ENCODE results near the gene ADCY1. TPM values are rescaled to one million over a fixed set of nuclear protein-coding genes. Genes with fewer than 3 reads are reported as not detected.
"Not testable (repeated sequence)": the region's sequence is repeated elsewhere in the genome, so short reads cannot be mapped to it uniquely, and the experiment has no call there.

The ADCY1 gene
- total RNA-seq, 6 experiments from 2014 or later: 0.20 TPM; not detected in 5

DNA sequence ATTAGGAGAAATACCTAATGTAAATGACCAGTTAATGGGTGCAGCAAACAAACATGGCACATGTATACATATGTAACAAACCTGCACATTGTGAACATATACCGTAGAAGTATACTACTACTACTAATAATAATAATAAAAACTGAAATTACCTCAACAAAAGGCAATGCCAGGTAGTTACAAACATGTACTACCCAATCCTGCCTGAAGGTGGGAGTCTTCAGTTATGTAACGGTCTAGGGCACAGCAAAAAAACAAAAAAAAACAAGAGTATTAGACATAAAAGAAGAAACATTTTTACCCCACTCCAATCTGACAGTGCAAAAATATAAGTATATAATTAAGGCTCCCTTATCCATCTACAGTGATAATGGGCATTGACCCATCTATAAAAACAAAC lies 182.6 kb downstream of the ADCY1 start:
- not testable (repeated sequence) for H3K27ac Mint-ChIP-seq; H3K9me3 Mint-ChIP-seq; DNase-seq; H3K27me3 Mint-ChIP-seq (ENCODE audit: insufficient read depth); H3K4me3 Mint-ChIP-seq
- Mint-ChIP-seq H3K36me3 (ENCODE audit: low read depth) (peaks cover 14% of the 10 kb centered on the region; the same call in 1 of the 2 replicates), H3K4me1 (ENCODE audit: low read depth) (peaks cover 28% of the 10 kb centered on the region)
- TF ChIP-seq, protein P1, sequence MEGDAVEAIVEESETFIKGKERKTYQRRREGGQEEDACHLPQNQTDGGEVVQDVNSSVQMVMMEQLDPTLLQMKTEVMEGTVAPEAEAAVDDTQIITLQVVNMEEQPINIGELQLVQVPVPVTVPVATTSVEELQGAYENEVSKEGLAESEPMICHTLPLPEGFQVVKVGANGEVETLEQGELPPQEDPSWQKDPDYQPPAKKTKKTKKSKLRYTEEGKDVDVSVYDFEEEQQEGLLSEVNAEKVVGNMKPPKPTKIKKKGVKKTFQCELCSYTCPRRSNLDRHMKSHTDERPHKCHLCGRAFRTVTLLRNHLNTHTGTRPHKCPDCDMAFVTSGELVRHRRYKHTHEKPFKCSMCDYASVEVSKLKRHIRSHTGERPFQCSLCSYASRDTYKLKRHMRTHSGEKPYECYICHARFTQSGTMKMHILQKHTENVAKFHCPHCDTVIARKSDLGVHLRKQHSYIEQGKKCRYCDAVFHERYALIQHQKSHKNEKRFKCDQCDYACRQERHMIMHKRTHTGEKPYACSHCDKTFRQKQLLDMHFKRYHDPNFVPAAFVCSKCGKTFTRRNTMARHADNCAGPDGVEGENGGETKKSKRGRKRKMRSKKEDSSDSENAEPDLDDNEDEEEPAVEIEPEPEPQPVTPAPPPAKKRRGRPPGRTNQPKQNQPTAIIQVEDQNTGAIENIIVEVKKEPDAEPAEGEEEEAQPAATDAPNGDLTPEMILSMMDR (IDR thresholded peaks at IDR 0.05): peak; percentile 73

DNA sequence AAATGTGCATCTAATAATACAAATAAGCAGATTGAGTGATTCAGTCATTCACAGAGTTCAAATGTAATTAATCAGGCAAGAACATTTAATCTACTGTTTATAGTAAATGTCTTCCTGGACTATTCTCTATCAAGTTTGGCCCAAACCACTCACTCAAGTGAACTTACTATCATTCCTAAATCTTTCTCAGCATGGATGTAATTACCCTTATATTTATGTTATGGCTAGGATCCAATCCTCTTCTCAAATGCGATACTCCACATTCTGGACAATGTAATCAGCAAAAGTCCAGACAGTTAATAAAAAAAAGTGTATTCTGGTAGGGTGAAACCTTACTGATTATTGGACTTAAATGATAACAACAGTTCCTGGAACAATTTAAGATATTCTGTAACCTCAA lies 185.3 kb downstream of the ADCY1 start:
- DNase-seq: not testable (repeated sequence)
- H3K27ac Mint-ChIP-seq: peak overlapping the region; percentile 61

DNA sequence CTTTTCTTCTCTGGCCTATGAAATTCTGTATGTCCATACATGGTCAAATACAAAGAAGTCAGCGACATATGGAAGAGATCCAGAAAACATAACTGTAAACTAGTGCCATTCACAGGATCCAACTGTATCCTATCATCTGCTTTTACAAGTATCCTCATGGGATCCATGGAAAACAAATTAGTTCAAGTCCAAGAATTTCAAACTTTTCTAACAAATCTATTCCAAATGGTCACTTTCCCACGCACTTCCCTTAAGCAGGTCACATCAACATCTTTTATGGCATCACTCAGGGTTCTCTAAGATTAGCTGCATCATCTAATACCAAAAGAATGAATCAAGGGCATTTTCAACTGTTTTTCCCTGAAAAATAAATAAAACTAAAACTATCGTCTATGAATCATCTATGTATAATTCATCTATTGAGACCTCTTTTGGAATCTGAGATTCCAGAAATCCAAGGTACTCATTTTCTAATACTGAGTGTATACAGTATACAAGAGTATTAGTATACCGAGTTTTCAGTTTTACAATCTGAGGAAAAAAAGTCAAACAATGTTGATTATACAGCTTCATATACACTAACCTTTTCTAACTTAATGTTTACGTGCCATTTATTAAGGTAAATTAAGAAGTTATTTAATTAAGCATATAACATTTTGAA lies 187.5 kb downstream of the ADCY1 start:
- not testable (repeated sequence) for H3K9me3 Mint-ChIP-seq; H3K27me3 Mint-ChIP-seq (ENCODE audit: insufficient read depth)
- peak overlapping the region; percentile 94 for H3K27ac Mint-ChIP-seq
- H3K4me1 Mint-ChIP-seq (ENCODE audit: low read depth): peaks cover 56% of the 10 kb centered on the region
- peaks cover 13% of the 10 kb centered on the region; the same call in 1 of the 2 replicates for H3K36me3 Mint-ChIP-seq (ENCODE audit: low read depth)
- peak overlapping the region; percentile 85 for H3K4me3 Mint-ChIP-seq
- peak; percentile 92 for DNase-seq

More for the DNA sequence above, 185.3 kb downstream of the ADCY1 start:
- Mint-ChIP-seq H3K4me1 (ENCODE audit: low read depth) (peaks cover 55% of the 10 kb centered on the region), H3K36me3 (ENCODE audit: low read depth) (peaks cover 17% of the 10 kb centered on the region; the same call in 1 of the 2 replicates)
- not testable (repeated sequence) for H3K4me3 Mint-ChIP-seq; H3K27me3 Mint-ChIP-seq (ENCODE audit: insufficient read depth); H3K9me3 Mint-ChIP-seq

DNA sequence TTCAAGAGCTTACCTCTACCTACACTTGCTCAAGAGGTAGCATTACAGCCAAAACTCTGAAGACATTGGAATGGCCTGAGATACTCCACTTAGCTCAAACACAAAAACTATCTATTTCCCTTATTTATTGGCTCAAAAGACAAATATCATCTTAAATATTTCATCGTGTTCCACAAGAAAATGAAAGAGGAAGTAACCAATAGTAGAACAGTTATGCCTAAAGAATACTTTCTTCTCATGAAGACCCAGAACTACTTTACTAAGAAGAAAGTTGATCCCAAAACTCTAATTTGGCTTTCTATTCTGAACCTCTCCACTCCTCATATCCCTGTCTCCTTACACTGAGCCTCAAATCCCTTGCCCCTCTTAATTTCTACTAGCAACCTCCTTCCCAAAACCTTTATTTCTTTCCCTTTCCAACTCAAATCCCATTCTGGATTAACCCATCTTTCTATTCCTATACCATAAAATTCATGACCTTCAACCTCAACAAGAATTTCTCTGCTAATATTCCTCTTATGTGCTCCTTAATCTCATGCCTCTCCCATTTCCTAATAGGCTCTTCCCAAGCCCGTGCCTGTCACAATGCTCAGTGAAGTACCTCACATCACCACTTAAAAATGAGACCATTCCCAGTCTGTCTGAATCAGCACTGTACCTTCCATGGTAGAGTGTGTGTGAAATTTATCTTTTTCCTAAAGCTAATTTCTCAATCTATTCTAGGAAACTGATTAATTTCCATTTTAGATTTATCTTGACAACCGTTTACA lies 188.2 kb downstream of the ADCY1 start:
- TF ChIP-seq, protein P1 (IDR thresholded peaks at IDR 0.05): peak; percentile 31; the same call in 1 of the 2 replicates
- H3K27me3 Mint-ChIP-seq (ENCODE audit: insufficient read depth); H3K36me3 Mint-ChIP-seq (ENCODE audit: low read depth); H3K9me3 Mint-ChIP-seq: not testable (repeated sequence)
- Mint-ChIP-seq H3K4me3 (peak overlapping the region; percentile 85), H3K27ac (peak overlapping the region; percentile 94), H3K4me1 (ENCODE audit: low read depth) (peaks cover 51% of the 10 kb centered on the region)
- DNase-seq: peak; percentile 32

DNA sequence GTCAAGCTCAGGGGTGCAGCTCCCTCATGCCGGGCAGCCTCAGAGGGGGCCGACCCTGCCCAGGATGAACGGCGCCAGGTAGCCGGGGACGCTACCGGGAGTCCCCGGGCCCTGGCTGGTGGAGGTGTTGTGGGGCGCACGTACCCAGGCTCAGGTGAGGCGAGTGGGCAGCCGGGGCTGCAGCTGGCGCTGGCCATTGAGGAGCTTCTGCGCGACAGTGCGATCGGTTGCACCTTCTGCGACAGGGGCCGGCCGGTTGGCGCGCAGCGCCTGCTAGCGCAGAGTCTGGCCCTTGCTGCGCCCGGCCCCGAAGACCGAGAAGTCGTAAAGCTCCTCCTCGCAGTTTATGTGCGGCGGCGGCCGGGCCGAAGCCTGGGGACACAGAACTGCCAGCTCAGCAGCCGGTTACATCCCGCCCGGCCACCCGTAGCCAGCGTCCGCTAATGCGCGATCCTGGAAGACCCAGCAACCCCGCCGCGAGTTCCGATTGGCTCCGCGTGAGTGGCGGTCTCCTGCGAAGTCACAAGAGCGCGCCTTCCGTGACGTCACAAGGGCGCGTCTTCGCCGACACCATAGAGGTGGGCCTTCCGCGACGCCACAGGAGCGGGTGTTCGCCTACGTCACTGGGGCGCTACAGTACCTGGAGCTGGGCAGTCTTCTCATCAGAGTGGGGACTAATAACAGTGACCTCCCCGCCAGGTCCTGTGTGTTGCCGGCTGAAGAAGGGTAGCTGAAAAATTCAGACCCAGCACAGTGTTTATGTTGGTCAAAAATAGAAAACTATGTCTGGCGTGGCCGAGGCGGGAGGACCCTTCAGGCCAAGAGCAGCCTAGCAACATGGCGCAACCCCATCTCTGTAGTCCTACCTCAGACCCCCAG lies 194.6 kb downstream of the ADCY1 start:
- H3K27ac Mint-ChIP-seq: peak overlapping the region; percentile 98
- H3K27me3 Mint-ChIP-seq (ENCODE audit: insufficient read depth); H3K36me3 Mint-ChIP-seq (ENCODE audit: low read depth); H3K9me3 Mint-ChIP-seq: not testable (repeated sequence)
- H3K4me1 Mint-ChIP-seq (ENCODE audit: low read depth): peaks cover 13% of the 10 kb centered on the region
- TF ChIP-seq, protein P1 (IDR thresholded peaks at IDR 0.05): 0 out of 2 replicates have a peak, but pooled peaks have one; percentile 2
- peak; percentile 96 for DNase-seq
- H3K4me3 Mint-ChIP-seq: peak overlapping the region; percentile 96

DNA sequence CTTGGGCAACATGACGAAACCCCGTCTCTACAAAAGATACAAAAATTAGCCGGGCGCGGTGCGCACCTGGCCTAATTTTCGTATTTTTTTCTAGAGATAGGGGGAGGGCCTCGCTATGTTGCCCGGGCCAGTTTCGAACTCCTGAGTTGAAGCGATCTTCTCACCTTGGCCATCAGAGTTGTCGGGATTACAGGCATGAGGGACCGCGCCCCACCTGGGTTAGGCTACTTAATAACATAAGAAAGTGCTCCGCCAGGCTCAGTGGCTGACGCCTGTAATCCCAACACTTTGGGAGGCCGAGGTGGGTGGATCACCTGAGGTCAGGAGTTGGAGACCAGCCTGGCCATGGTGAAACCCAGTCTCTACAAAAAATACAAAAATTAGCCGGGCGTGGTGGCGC lies 195.5 kb downstream of the ADCY1 start:
- H3K9me3 Mint-ChIP-seq; H3K27me3 Mint-ChIP-seq (ENCODE audit: insufficient read depth); DNase-seq; H3K36me3 Mint-ChIP-seq (ENCODE audit: low read depth); H3K4me1 Mint-ChIP-seq (ENCODE audit: low read depth): not testable (repeated sequence)
- H3K4me3 Mint-ChIP-seq: peak overlapping the region; percentile 96
- H3K27ac Mint-ChIP-seq: peak overlapping the region; percentile 98
